ENCODE measurements around the gene POLE3.
"Not testable (repeated sequence)": the region's sequence is repeated elsewhere in the genome, so short reads cannot be mapped to it uniquely, and the experiment has no call there.

The POLE3 gene

GRCh38 chr9:113386571-113387393 lies 23.7 kb downstream of the POLE3 start:
- DNase-seq (ENCODE audit: low spot score), result no peak
- Histone ChIP-seq H3K4me3 (ENCODE audit: severe bottlenecking) (no peak overlapping the region), H3K36me3 (ENCODE audit: low read depth) (peaks cover 13% of the 10 kb centered on the region; the same call in 1 of the 2 replicates), H3K9me3 (ENCODE audit: severe bottlenecking) (no peaks in the 10 kb centered on the region), H3K27ac (ENCODE audit: poor library complexity, severe bottlenecking) (no peak overlapping the region), H3K4me1 (ENCODE audit: insufficient read depth, poor library complexity, severe bottlenecking) (no peaks in the 10 kb centered on the region), H3K27me3 (ENCODE audit: insufficient read depth, poor library complexity, severe bottlenecking) (no peaks in the 10 kb centered on the region)
- TF ChIP-seq CTCF (IDR thresholded peaks at IDR 0.05; ENCODE audit: poor library complexity, severe bottlenecking), result no peak
- no peak; the same call in 2 of the 3 replicates for ATAC-seq (ENCODE audit: low read depth)

- ATAC-seq (ENCODE audit: low read depth), result no peak
- DNase-seq (ENCODE audit: low spot score), result no peak
- TF ChIP-seq CTCF (IDR thresholded peaks at IDR 0.05; ENCODE audit: poor library complexity, severe bottlenecking), result no peak
- H3K4me3 ChIP-seq (ENCODE audit: severe bottlenecking), result no peak overlapping the region
- H3K27ac ChIP-seq (ENCODE audit: poor library complexity, severe bottlenecking), result no peak overlapping the region
- H3K27me3 ChIP-seq (ENCODE audit: insufficient read depth, poor library complexity, severe bottlenecking), result no peaks in the 10 kb centered on the region
- no peaks in the 10 kb centered on the region for H3K9me3 ChIP-seq (ENCODE audit: severe bottlenecking)
- no peaks in the 10 kb centered on the region for H3K4me1 ChIP-seq (ENCODE audit: insufficient read depth, poor library complexity, severe bottlenecking)
- no peaks in the 10 kb centered on the region for H3K36me3 ChIP-seq (ENCODE audit: low read depth)
Observed at GRCh38 chr9:113381909-113382411, 28.5 kb downstream of the POLE3 start.

- not testable (repeated sequence) for H3K9me3 ChIP-seq (ENCODE audit: severe bottlenecking); H3K4me1 ChIP-seq (ENCODE audit: insufficient read depth, poor library complexity, severe bottlenecking); H3K27me3 ChIP-seq (ENCODE audit: insufficient read depth, poor library complexity, severe bottlenecking); H3K36me3 ChIP-seq (ENCODE audit: low read depth); H3K27ac ChIP-seq (ENCODE audit: poor library complexity, severe bottlenecking); DNase-seq (ENCODE audit: low spot score); H3K4me3 ChIP-seq (ENCODE audit: severe bottlenecking); ATAC-seq (ENCODE audit: low read depth)
Observed at GRCh38 chr9:113381441-113381840, 29.0 kb downstream of the POLE3 start.

- Histone ChIP-seq H3K4me3 (ENCODE audit: severe bottlenecking) (no peak overlapping the region), H3K27ac (ENCODE audit: poor library complexity, severe bottlenecking) (no peak overlapping the region), H3K27me3 (ENCODE audit: insufficient read depth, poor library complexity, severe bottlenecking) (no peaks in the 10 kb centered on the region), H3K4me1 (ENCODE audit: insufficient read depth, poor library complexity, severe bottlenecking) (no peaks in the 10 kb centered on the region), H3K9me3 (ENCODE audit: severe bottlenecking) (no peaks in the 10 kb centered on the region), H3K36me3 (ENCODE audit: low read depth) (no peaks in the 10 kb centered on the region)
- ATAC-seq (ENCODE audit: low read depth) (no peak), DNase-seq (ENCODE audit: low spot score) (no peak)
- no peak for TF ChIP-seq CTCF (IDR thresholded peaks at IDR 0.05; ENCODE audit: poor library complexity, severe bottlenecking)
Observed at GRCh38 chr9:113380869-113381378, 29.6 kb downstream of the POLE3 start.

GRCh38 chr9:113379829-113380210 lies 30.7 kb downstream of the POLE3 start:
- not testable (repeated sequence) for H3K27ac ChIP-seq (ENCODE audit: poor library complexity, severe bottlenecking); H3K9me3 ChIP-seq (ENCODE audit: severe bottlenecking); H3K36me3 ChIP-seq (ENCODE audit: low read depth); H3K4me1 ChIP-seq (ENCODE audit: insufficient read depth, poor library complexity, severe bottlenecking); H3K4me3 ChIP-seq (ENCODE audit: severe bottlenecking); DNase-seq (ENCODE audit: low spot score); H3K27me3 ChIP-seq (ENCODE audit: insufficient read depth, poor library complexity, severe bottlenecking); ATAC-seq (ENCODE audit: low read depth)

GRCh38 chr9:113379094-113379828 lies 31.2 kb downstream of the POLE3 start:
- DNase-seq (ENCODE audit: low spot score); H3K27me3 ChIP-seq (ENCODE audit: insufficient read depth, poor library complexity, severe bottlenecking); H3K4me1 ChIP-seq (ENCODE audit: insufficient read depth, poor library complexity, severe bottlenecking); H3K27ac ChIP-seq (ENCODE audit: poor library complexity, severe bottlenecking); H3K36me3 ChIP-seq (ENCODE audit: low read depth); H3K9me3 ChIP-seq (ENCODE audit: severe bottlenecking); ATAC-seq (ENCODE audit: low read depth); H3K4me3 ChIP-seq (ENCODE audit: severe bottlenecking): not testable (repeated sequence)

All from RWPE2 (cell line).